ENCODE data around the gene IL16.

DNA sequence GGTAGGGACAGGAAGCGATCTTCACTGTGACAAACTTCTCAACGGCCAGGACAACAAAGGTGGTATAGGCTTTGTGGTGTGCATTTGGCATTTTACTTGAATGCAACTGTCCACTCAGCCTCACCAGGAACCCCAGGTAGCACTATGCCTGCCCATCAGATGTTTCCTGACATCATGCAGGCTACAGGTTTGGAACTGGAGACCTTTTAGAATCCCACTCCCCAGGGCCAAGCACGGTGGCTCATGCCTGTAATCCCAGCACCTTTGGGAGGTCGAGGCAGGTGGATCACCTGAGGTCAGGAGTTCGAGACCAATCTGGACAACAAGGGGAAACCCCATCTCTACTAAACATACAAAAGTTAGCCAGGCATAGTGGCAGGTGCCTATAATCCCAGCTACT is 117.7 kb downstream of the IL16 start:
- TF ChIP-seq, protein P1, sequence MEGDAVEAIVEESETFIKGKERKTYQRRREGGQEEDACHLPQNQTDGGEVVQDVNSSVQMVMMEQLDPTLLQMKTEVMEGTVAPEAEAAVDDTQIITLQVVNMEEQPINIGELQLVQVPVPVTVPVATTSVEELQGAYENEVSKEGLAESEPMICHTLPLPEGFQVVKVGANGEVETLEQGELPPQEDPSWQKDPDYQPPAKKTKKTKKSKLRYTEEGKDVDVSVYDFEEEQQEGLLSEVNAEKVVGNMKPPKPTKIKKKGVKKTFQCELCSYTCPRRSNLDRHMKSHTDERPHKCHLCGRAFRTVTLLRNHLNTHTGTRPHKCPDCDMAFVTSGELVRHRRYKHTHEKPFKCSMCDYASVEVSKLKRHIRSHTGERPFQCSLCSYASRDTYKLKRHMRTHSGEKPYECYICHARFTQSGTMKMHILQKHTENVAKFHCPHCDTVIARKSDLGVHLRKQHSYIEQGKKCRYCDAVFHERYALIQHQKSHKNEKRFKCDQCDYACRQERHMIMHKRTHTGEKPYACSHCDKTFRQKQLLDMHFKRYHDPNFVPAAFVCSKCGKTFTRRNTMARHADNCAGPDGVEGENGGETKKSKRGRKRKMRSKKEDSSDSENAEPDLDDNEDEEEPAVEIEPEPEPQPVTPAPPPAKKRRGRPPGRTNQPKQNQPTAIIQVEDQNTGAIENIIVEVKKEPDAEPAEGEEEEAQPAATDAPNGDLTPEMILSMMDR (IDR thresholded peaks at IDR 0.05; ENCODE audit: insufficient read depth, low read length) = no peak
- TF ChIP-seq POLR2AphosphoS5 (IDR thresholded peaks at IDR 0.05; ENCODE audit: low read depth) (no peak), GABPA (IDR thresholded peaks at IDR 0.05; ENCODE audit: low read depth) (no peak)
- TF ChIP-seq, protein P2, sequence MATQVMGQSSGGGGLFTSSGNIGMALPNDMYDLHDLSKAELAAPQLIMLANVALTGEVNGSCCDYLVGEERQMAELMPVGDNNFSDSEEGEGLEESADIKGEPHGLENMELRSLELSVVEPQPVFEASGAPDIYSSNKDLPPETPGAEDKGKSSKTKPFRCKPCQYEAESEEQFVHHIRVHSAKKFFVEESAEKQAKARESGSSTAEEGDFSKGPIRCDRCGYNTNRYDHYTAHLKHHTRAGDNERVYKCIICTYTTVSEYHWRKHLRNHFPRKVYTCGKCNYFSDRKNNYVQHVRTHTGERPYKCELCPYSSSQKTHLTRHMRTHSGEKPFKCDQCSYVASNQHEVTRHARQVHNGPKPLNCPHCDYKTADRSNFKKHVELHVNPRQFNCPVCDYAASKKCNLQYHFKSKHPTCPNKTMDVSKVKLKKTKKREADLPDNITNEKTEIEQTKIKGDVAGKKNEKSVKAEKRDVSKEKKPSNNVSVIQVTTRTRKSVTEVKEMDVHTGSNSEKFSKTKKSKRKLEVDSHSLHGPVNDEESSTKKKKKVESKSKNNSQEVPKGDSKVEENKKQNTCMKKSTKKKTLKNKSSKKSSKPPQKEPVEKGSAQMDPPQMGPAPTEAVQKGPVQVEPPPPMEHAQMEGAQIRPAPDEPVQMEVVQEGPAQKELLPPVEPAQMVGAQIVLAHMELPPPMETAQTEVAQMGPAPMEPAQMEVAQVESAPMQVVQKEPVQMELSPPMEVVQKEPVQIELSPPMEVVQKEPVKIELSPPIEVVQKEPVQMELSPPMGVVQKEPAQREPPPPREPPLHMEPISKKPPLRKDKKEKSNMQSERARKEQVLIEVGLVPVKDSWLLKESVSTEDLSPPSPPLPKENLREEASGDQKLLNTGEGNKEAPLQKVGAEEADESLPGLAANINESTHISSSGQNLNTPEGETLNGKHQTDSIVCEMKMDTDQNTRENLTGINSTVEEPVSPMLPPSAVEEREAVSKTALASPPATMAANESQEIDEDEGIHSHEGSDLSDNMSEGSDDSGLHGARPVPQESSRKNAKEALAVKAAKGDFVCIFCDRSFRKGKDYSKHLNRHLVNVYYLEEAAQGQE (IDR thresholded peaks at IDR 0.05; ENCODE audit: insufficient replicate concordance, low read depth) = no peak

Measured in HL-60 (cell line).